ENCODE results near the gene CDKL2.
"Not testable (repeated sequence)": the region's sequence is repeated elsewhere in the genome, so short reads cannot be mapped to it uniquely, and the experiment has no call there.

Gene CDKL2

DNA sequence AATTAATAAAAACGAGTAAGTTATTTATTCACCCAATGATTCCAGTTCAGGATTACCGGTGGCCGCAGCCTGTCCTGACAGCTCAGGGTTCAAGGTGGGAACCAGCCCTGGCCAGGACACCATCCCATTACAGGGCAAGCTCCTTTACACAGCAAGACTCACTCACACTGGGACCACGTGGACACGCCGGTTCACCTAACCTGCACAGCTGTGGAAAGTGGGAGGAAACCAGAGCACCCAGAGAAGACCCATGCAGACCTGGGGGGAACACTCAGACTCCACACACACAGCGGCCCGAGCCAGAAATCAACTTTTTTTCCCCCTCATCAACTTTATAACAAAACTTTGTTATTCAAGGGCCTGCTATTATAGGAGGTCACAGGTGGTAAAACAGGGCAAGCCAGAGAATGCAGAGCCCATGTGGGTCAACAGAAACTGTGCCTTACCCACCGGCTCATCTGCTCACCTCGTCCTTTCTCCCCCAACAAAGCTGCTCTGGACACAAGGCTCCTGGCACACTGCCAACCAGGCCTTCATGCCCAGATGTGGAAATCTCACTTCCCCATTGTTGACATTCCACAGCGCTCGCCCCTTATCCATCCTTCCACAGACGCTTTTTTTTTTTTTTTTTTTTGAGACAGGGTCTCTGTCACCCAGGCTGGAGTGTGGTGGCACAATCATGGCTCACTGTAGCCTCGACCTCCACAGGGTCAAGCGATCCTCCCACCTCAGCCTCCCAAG is 82.5 kb downstream of the CDKL2 start:
- no peak for DNase-seq

DNA sequence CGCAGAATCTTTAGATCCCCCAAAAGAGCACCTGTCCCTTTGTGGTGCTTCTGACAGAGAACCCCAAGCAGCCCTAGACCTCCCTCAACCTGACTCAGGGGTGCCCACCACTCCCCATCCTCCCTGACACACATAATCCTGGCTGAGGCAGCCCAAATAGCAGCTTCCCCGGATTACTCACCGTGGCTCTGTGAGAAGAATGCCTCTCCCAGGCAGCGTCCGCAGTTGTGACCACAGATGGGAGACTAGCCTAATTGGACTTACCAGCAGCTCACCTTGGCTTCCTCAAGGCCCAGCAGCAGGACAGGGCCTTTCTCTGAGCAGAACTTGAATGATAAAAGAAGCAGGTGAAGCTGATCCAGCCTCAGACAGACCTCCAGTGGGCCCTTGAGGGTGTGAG is 84.8 kb downstream of the CDKL2 start:
- DNase-seq, result no peak

DNA sequence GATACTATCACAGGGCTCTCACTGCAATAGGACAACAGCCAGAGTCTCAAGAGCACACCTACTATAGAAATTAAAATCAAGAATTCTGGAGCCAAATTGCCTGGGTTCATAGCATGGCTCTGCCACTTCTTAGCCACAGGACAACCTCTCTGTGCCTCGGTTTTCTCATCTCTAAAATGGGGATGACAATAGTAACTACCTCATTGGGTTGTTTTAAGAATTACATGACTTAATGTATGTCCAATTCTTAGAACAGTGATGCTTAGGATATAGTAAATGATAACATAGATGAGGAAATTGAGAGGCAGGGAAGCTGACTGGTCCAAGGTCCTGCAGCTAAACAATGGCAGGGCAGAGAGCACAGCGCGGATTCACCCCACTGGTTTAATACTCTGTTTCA is 85.5 kb downstream of the CDKL2 start:
- DNase-seq, result no peak

- DNase-seq, result not testable (repeated sequence)
Measured at GRCh38 chr4:75544220-75544619, 86.1 kb downstream of the CDKL2 start.

DNA sequence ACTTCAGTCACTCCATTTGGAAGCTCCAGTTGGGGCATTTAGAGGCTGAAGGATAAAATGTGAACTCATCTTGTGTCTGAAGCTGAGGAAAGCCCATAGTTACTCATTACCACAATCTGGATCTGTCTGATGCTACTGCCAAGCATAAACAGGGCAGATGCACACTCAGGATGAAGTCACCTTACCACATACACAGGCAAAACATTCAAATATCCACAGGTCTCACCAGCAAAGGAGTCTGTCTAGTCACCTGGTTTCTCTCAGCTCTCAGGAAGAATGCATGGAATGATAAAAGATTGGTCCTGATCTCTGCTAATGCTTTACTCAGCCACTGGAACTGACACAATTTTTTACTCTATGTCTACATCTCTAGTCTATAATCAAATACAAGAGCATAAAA is 87.5 kb downstream of the CDKL2 start:
- DNase-seq, result peak; percentile 72

GRCh38 chr4:75537308-75537707 is 93.0 kb downstream of the CDKL2 start:
- DNase-seq, result not testable (repeated sequence)

- not testable (repeated sequence) for DNase-seq
Measured at GRCh38 chr4:75533926-75534325, 96.4 kb downstream of the CDKL2 start.

- not testable (repeated sequence) for DNase-seq
Measured at GRCh38 chr4:75533339-75533887, 96.9 kb downstream of the CDKL2 start.

DNA sequence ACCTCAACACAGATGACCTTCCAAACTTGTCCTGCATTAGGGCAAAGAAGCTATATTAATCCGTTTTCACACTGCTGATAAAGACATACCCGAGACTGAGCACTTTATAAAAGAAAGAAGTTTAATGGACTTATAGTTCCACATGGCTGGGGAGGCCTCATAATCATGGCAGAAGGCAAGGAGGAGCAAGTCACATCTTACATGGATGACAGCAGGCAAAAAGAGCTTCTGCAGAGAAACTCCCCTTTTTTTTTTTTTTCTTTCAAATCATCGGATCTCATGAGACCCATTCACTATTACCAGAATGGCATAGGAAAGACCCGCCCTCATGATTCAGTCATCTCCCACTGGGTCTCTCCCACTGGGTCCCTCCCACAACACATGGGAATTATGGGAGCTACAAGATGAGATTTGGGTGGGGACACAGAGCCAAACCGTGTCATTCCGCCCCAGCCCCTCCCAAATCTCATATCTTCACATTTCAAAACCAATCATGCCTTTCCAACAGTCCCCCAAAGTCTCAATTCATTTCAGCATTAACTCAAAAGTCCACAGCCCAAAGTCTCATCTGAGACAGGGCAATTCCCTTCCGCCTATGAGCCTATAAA is 98.7 kb downstream of the CDKL2 start:
- not testable (repeated sequence) for DNase-seq

DNA sequence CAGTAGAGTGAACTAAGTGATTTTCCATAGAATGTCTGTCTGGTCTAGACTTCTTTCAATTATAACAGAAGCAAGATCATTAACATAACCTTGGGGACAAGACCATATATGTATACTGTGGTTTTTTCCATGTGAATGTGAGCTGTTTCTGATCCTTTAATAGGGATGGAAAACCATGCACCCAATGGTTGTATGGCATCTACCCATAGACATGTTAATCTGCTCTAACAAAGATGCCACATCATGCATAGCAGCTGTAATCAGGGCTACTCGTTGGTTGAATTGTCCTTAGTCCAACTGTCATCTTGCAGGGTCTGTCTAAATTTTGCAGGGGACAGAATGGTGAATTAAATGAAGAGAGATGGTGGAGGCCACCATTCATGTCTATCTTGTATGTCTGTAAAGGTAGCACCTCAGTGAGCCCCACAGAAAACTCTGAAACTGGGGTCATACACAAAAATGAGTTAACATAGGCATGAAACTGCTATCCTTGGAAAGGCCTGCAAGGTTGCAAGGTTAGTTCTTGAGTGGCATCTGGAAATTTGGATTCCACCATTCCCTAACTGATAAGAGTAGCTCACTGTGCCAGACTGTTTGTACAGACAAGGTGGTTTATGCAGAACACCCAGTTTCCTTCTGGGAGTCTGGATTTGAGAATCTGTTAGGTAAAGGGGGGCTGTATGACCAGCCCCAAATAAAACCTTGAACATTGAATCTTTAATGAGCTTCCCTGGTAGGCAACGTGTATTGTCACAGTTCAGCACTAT is 99.6 kb downstream of the CDKL2 start:
- no peak for DNase-seq
